Mesenchymal stem cell (in vitro differentiated cells and primary cell): Measurements from ENCODE around the gene SP3.

Experiments
- DNase-seq: peaks from one replicate; pipeline ENCODE4 v3.0.0-alpha.2; 2013
- H2AFZ ChIP-seq: one replicate; pipeline ENCODE4 v1.6.1; 2013; ENCODE audit warnings: low read depth, mild to moderate bottlenecking, control low read depth, inconsistent platforms, low read length, moderate library complexity
- H2AK5ac ChIP-seq: 2 replicates; pipeline ENCODE4 v1.6.1; 2013; ENCODE audit warnings: low read length, moderate library complexity, mild to moderate bottlenecking, inconsistent platforms; ENCODE audit not compliant: severe bottlenecking
- H2BK120ac ChIP-seq: one replicate; pipeline ENCODE4 v1.6.1; 2013; ENCODE audit warnings: low read depth, mild to moderate bottlenecking, inconsistent platforms, low read length, moderate library complexity
- H2BK12ac ChIP-seq, 2 experiments: one replicate each; pipeline ENCODE4 v1.6.1; 2013; ENCODE audit warnings: inconsistent platforms in 2 of 2, low read length in 2 of 2, mild to moderate bottlenecking in 2 of 2, moderate library complexity in 2 of 2, control low read depth in 1 of 2
- H2BK15ac ChIP-seq: one replicate; pipeline ENCODE4 v1.6.1; 2013; ENCODE audit warnings: mild to moderate bottlenecking, low read depth, inconsistent platforms; ENCODE audit not compliant: poor library complexity, severe bottlenecking
- H2BK5ac ChIP-seq: 2 replicates; pipeline ENCODE4 v1.6.1; 2013; ENCODE audit warnings: low read depth, mild to moderate bottlenecking, low read length, control low read depth, inconsistent platforms; ENCODE audit not compliant: poor library complexity, severe bottlenecking
- H3K14ac ChIP-seq, 2 experiments: one replicate each; pipeline ENCODE4 v1.6.1; 2013; ENCODE audit warnings: inconsistent platforms in 2 of 2, low read length in 2 of 2, control low read depth in 1 of 2, mild to moderate bottlenecking in 1 of 2, moderate library complexity in 1 of 2
- H3K18ac ChIP-seq, 2 experiments: one replicate each; pipeline ENCODE4 v1.6.1; 2013; ENCODE audit warnings: inconsistent platforms in 2 of 2, low read length in 2 of 2, control low read depth in 1 of 2, low read depth in 1 of 2, mild to moderate bottlenecking in 1 of 2
- H3K23ac ChIP-seq, 2 experiments: one replicate each; pipeline ENCODE4 v1.6.1; 2013; ENCODE audit warnings: inconsistent platforms in 2 of 2, low read length in 2 of 2, mild to moderate bottlenecking in 2 of 2, moderate library complexity in 2 of 2, control low read depth in 1 of 2
- H3K27ac ChIP-seq: 2 replicates; pipeline ENCODE4 v1.5.1; 2013; ENCODE audit warnings: mild to moderate bottlenecking, moderate library complexity, low read length, control low read depth, inconsistent platforms; ENCODE audit not compliant: poor library complexity, severe bottlenecking
- H3K27me3 ChIP-seq, 2 experiments: 2 replicates each; pipeline versions ENCODE4 v1.6.1 to v1.7.0; 2013; ENCODE audit warnings: low read length in 2 of 2, mild to moderate bottlenecking in 2 of 2, moderate library complexity in 2 of 2, control low read depth in 1 of 2, inconsistent platforms in 1 of 2; ENCODE audit not compliant: control insufficient read depth in 1 of 2, insufficient read depth in 1 of 2
- H3K36me3 ChIP-seq, 2 experiments: 2 replicates each; pipeline versions ENCODE4 v1.6.1 to v1.7.0; 2013; ENCODE audit warnings: low read length in 2 of 2, control low read depth in 1 of 2, inconsistent platforms in 1 of 2, low read depth in 1 of 2, mild to moderate bottlenecking in 1 of 2; ENCODE audit not compliant: insufficient read depth in 2 of 2, control insufficient read depth in 1 of 2
- H3K4ac ChIP-seq, 2 experiments: one replicate each; pipeline ENCODE4 v1.6.1; 2013; ENCODE audit warnings: inconsistent platforms in 2 of 2, low read length in 2 of 2, mild to moderate bottlenecking in 2 of 2, moderate library complexity in 2 of 2, control low read depth in 1 of 2, low read depth in 1 of 2
- H3K4me1 ChIP-seq: 2 replicates; pipeline ENCODE4 v1.6.1; 2013; ENCODE audit warnings: low read depth, low read length, control low read depth; ENCODE audit not compliant: control insufficient read depth, insufficient read depth
- H3K4me2 ChIP-seq: 2 replicates; pipeline ENCODE4 v1.6.1; 2013; ENCODE audit warnings: low read length, mild to moderate bottlenecking, inconsistent platforms; ENCODE audit not compliant: poor library complexity, severe bottlenecking
- H3K4me3 ChIP-seq, 2 experiments: 2 replicates each; pipeline versions ENCODE4 v1.5.1 to v1.7.0; 2013; ENCODE audit warnings: low read length in 2 of 2, mild to moderate bottlenecking in 2 of 2, control low read depth in 1 of 2, low read depth in 1 of 2; ENCODE audit not compliant: insufficient read depth in 1 of 2
- H3K79me1 ChIP-seq: replicated peaks from 2 replicates; pipeline ENCODE4 v1.6.1; 2013; ENCODE audit warnings: mild to moderate bottlenecking, control low read depth, low read length, inconsistent platforms; ENCODE audit not compliant: poor library complexity, severe bottlenecking
- H3K9ac ChIP-seq: 2 replicates; pipeline ENCODE4 v1.7.0; 2013; ENCODE audit warnings: mild to moderate bottlenecking, low read length, moderate library complexity
- H3K9me3 ChIP-seq: 2 replicates; pipeline ENCODE4 v1.7.0; 2013; ENCODE audit warnings: mild to moderate bottlenecking, low read length; ENCODE audit not compliant: control insufficient read depth
- H4K8ac ChIP-seq: one replicate; pipeline ENCODE4 v1.6.1; 2013; ENCODE audit warnings: inconsistent platforms, mild to moderate bottlenecking, low read length, moderate library complexity
- H4K91ac ChIP-seq: one replicate; pipeline ENCODE4 v1.6.1; 2013; ENCODE audit warnings: mild to moderate bottlenecking, low read length, inconsistent platforms
- WGBS: methylation state at CpG from one replicate; pipeline ENCODE4 v1.1.7; 2013; ENCODE audit warnings: mixed read lengths; 5-methylcytosine and 5-hydroxymethylcytosine counted together

SP3 gene

DNA sequence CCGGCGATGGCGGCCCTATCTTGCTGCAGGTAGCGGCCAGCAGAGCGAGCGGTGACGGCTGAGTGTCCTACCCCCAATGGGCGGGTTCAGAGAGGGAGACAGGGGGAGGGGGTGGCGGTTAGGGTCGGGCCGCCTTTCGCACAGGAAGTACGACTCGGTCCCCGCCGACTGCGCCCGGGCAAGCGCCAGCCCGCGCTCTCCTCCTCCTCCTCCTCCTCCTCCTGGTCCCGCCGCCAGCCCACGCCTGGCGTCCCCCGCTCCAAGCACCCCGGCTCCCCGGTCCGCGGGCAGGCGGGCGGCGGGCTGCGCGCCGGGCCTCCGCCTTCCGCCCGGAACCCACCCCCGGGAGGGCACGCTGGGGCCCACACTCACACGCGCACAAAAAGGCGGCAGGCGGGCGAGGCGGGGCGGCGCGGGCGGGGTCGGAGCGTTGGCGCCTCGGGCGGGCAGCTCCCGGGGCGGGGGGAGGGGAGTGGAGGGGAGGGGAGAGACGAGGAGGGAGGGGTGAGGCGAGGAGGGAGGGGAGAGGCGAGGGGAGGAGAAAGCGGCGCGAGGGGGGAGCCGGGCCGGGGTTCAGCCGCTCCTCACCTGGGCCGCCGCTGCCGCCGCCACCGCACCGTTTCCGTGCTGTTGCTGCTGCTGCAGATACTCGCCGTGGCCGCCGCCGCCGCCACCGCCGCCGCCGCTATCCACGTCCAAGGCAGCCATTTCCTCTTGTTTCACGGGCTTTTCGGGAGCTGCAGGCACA is 1.2 kb downstream of the SP3 start:
- peak overlapping the region; percentile 33 for H3K4me2 ChIP-seq

GRCh38 chr2:173963323-173963816 is 1.8 kb downstream of the SP3 start:
- peak overlapping the region; percentile 31 for H3K4me2 ChIP-seq
- no peaks in the 10 kb centered on the region for H3K79me1 ChIP-seq
- no peaks in the 10 kb centered on the region for H3K27me3 ChIP-seq
- H4K8ac ChIP-seq = peak overlapping the region; percentile 59
- H2BK15ac ChIP-seq = peak overlapping the region; percentile 93
- peak overlapping the region; percentile 94 to 99 for H3K4me3 ChIP-seq
- peaks cover 0 to 19% of the 10 kb centered on the region in 2 experiments for H3K36me3 ChIP-seq
- H3K23ac ChIP-seq = no peak overlapping the region
- peak overlapping the region in 1 of 2 experiments; percentile 35 for H3K14ac ChIP-seq
- WGBS = 2% methylated on average over 20 of the region's 44 CpGs
- H3K9me3 ChIP-seq = peaks cover 5% of the 10 kb centered on the region
- H2BK5ac ChIP-seq = peak overlapping the region; percentile 98
- H3K18ac ChIP-seq = peak overlapping the region; percentile 67 to 95
- no peak overlapping the region for H2BK12ac ChIP-seq
- no peaks in the 10 kb centered on the region for H3K4me1 ChIP-seq
- H2BK120ac ChIP-seq = peak overlapping the region; percentile 93
- peak overlapping the region; percentile 94 for H3K9ac ChIP-seq
- DNase-seq = peak; percentile 86
- peak overlapping the region; percentile 84 for H3K27ac ChIP-seq
- H2AFZ ChIP-seq = no peak overlapping the region
- peak overlapping the region; percentile 93 for H4K91ac ChIP-seq
- H3K4ac ChIP-seq = peak overlapping the region in 1 of 2 experiments; percentile 60
- no peak overlapping the region for H2AK5ac ChIP-seq

More for the DNA sequence above, 1.2 kb downstream of the SP3 start:
- Histone ChIP-seq H3K23ac (peak overlapping the region in 1 of 2 experiments; percentile 96), H3K9me3 (peaks cover 5% of the 10 kb centered on the region), H3K14ac (peak overlapping the region in 1 of 2 experiments; percentile 100), H3K18ac (peak overlapping the region; percentile 99 to 100), H2BK15ac (peak overlapping the region; percentile 93), H4K91ac (peak overlapping the region; percentile 100), H4K8ac (peak overlapping the region; percentile 100), H2BK5ac (peak overlapping the region; percentile 99), H2BK120ac (peak overlapping the region; percentile 96), H3K27me3 (no peaks in the 10 kb centered on the region), H2AFZ (peak overlapping the region; percentile 85), H3K79me1 (no peaks in the 10 kb centered on the region), H3K4ac (peak overlapping the region; percentile 93 to 99), H3K27ac (peak overlapping the region; percentile 75), H3K4me1 (no peaks in the 10 kb centered on the region), H3K4me3 (peak overlapping the region; percentile 94 to 99), H3K36me3 (peaks cover 0 to 20% of the 10 kb centered on the region in 2 experiments), H3K9ac (peak overlapping the region; percentile 94), H2BK12ac (peak overlapping the region in 1 of 2 experiments; percentile 97), H2AK5ac (no peak overlapping the region)
- DNase-seq = peak; percentile 86
- WGBS = 1% methylated on average over 11 of the region's 87 CpGs

- Histone ChIP-seq H3K14ac (no peak overlapping the region), H3K4me1 (no peaks in the 10 kb centered on the region), H3K9ac (peak overlapping the region; percentile 94), H3K4me2 (peak overlapping the region; percentile 66), H4K8ac (no peak overlapping the region), H3K79me1 (no peaks in the 10 kb centered on the region), H2BK120ac (no peak overlapping the region), H3K36me3 (peaks cover 0 to 19% of the 10 kb centered on the region in 2 experiments), H3K27me3 (no peaks in the 10 kb centered on the region), H3K4me3 (peak overlapping the region in 1 of 2 experiments; percentile 94), H2AK5ac (no peak overlapping the region), H3K27ac (no peak overlapping the region), H2BK12ac (no peak overlapping the region), H2AFZ (no peak overlapping the region), H2BK5ac (no peak overlapping the region), H2BK15ac (no peak overlapping the region), H3K18ac (no peak overlapping the region), H4K91ac (no peak overlapping the region), H3K4ac (no peak overlapping the region), H3K9me3 (peaks cover 5% of the 10 kb centered on the region), H3K23ac (no peak overlapping the region)
- WGBS = 10% methylated on average over 3 of the region's 4 CpGs
- DNase-seq = no peak
Observed at GRCh38 chr2:173962583-173963110, 2.5 kb downstream of the SP3 start.

DNA sequence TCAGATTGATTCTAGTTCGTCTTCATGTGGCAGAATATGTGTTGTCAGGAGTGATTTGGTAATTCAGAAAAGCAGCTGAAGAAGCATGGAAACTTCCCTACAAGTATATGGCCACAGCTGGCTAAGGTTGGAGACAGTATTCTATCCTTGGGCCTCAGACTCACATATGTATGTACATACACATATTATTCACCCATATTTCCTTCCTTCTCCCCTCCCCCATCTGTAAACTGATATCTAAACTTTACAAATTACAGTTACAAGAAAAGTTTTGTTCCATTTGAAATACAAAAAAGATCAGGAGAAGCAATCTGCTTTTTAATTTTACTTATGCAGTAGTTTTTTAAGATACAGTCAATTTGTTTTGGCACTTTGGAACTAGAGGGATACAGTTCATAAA is 3.1 kb downstream of the SP3 start:
- H2AK5ac ChIP-seq = no peak overlapping the region
- no peak overlapping the region for H4K8ac ChIP-seq
- no peaks in the 10 kb centered on the region for H3K27me3 ChIP-seq
- no peak overlapping the region for H4K91ac ChIP-seq
- H2BK15ac ChIP-seq = no peak overlapping the region
- H3K27ac ChIP-seq = no peak overlapping the region
- H3K23ac ChIP-seq = no peak overlapping the region
- H3K14ac ChIP-seq = no peak overlapping the region
- H3K4me2 ChIP-seq = peak overlapping the region; percentile 63
- H2BK5ac ChIP-seq = no peak overlapping the region
- peak overlapping the region in 1 of 2 experiments; percentile 94 for H3K4me3 ChIP-seq
- H2AFZ ChIP-seq = no peak overlapping the region
- no peak overlapping the region for H2BK120ac ChIP-seq
- peaks cover 0 to 20% of the 10 kb centered on the region in 2 experiments for H3K36me3 ChIP-seq
- DNase-seq = no peak
- H3K4me1 ChIP-seq = no peaks in the 10 kb centered on the region
- H3K9me3 ChIP-seq = peaks cover 5% of the 10 kb centered on the region
- 100% methylated on average over 1 of the region's 1 CpG for WGBS
- no peak overlapping the region for H2BK12ac ChIP-seq
- no peak overlapping the region for H3K4ac ChIP-seq
- no peaks in the 10 kb centered on the region for H3K79me1 ChIP-seq
- no peak overlapping the region for H3K18ac ChIP-seq
- H3K9ac ChIP-seq = peak overlapping the region; percentile 94
